Stimulated activated CD8-positive, alpha-beta memory T cell treated with anti-CD3 and anti-CD28 coated beads, Interleukin-7, amount 100 ng/mL, for 4 hours (primary cell): Measurements from ENCODE around the gene INSRR.

Experiments used
- DNase-seq, 2 donors: peaks; one replicate each; pipeline ENCODE4 v3.0.0-alpha.2; 2020; ENCODE audit warnings: low read depth in 2 of 2

The INSRR gene

DNA sequence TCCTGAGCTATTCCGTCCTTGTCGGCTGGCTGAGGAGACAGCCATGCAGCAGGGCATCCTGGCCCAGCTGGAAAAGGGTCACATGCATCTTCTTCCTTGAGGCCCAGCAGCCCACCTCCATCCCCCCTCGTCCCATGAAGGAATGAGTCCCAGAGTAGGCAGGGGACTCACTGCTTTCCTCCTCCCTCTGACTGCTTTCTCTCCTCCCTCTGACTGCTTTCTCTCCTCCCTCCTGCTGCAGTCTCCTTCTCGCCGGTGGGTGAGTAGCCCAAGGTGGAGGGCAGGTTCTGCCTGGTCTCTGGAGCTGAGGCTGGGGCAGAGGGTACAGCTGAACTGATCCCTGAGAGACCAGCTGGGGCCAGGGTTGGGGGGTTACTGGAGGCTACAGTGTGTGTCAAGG, 15.2 kb upstream of the INSRR start:
- no peak for DNase-seq

GRCh38 chr1:156873659-156874058, 14.7 kb upstream of the INSRR start:
- no peak for DNase-seq

GRCh38 chr1:156869455-156869854, 10.5 kb upstream of the INSRR start:
- no peak for DNase-seq

DNA sequence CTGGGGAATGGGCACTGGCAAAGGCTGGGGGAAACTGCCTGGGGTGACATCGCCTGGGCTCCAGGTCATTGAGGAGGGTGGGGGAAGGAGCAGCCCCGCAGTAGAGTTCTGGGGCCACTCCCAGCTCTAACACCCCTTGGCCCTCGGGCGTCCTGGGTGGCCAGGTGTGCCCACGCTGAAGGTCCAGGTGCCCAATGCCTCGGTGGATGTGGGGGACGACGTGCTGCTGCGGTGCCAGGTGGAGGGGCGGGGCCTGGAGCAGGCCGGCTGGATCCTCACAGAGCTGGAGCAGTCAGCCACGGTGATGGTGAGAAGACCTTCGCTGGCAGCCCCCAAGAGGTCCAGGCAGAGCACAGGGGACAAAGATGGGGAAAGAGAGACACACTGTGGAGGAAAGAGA, 9.4 kb upstream of the INSRR start:
- no peak for DNase-seq

- peak in 1 of 2 donors; percentile 7 for DNase-seq
Observed at GRCh38 chr1:156866249-156866909, 7.5 kb upstream of the INSRR start.

GRCh38 chr1:156865865-156866248, 6.9 kb upstream of the INSRR start:
- DNase-seq: no peak

GRCh38 chr1:156865258-156865657, 6.3 kb upstream of the INSRR start:
- DNase-seq: no peak

- DNase-seq: no peak
Observed at GRCh38 chr1:156864796-156865195, 5.9 kb upstream of the INSRR start.

- no peak for DNase-seq
Observed at GRCh38 chr1:156863631-156864030, 4.7 kb upstream of the INSRR start.

DNA sequence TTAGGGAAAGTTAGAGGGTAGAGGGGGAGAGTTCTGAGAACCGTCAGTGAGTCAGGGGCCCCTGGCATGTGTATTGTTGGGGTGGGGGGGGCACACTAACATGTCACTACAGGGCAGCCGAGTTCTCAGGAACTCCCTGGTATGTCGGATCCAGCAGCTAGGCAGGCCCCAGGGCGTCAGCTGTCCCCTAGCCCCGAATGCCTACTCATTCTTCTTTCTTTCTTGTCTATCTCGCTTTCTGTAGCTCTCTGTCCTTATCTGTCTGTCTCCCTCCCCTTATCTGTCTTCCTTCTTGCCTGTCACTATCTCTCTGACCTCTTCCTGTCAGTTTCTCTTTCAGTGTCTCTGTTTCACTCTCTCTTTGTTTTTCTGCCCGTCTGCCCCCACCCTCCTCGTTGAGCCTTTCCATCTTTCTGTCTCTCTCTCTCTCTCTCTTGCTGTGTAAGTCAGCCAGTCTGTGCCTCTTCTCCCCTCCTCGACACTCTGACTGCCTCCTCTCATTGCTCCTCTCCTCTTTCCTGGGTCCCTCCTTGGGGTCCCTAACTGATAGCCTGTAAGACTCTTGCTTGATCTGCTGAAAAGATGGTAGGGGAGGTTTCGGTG, 4.2 kb upstream of the INSRR start:
- no peak for DNase-seq

DNA sequence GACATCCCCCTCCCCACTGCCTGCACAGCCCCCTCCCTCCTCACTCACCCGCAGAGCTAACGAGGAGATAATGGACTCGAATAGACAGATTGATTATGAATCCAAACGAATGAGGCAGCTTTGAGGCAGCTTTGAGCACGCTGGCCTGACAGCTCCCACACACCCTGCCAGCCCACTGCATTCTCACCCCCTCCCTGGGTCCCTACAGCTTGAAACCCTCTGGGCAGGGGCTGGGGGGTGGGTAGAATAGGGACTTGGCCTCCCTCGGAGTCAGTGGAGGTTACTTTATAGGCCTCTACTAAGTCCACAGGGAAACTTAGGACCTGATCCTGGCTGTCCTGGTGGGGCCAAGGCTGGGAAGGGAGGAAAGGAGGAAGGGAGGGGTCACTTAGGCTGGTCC, 3.7 kb upstream of the INSRR start:
- DNase-seq: no peak

- DNase-seq: peak; percentile 27 to 59
Observed at GRCh38 chr1:156860628-156861423, 1.9 kb upstream of the INSRR start, which contains the start of gene NTRK1. Gene NTRK1 (plus strand): TSS chr1:156860865. CDS start chr1:156860935, 70 bp downstream.

GRCh38 chr1:156860113-156860627, 1.3 kb upstream of the INSRR start:
- DNase-seq: peak in 1 of 2 donors; percentile 51

DNA sequence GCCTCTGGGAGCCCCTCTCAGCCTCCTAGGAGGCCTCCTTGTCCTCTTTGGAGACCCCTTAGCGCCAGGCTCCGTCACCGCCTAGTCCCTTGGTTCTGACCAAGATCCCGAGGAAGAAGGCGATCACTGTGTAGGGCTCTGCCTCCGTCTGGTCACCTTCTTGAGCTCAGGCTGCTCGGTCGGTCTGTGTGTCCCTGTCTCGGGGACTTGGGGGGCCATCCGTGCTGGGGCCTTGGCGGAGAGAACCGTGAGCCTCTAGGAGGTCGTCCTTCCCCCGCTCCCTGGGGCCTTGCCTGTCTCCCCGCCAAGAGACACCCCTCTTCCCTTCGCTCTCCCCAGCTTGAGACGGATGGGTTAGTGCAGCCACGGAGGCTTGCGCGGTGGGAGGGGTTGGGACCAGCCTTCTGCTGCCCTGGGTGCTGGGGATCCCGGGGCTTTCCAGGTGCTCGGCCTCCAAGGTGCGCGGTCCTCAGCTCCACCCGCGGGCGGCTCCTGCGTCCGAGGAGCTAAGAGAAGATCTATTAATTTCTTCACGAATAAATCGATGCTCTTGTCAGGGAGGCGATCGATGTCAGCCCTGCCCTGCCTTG, 701 bp upstream of the INSRR start:
- DNase-seq: no peak

DNA sequence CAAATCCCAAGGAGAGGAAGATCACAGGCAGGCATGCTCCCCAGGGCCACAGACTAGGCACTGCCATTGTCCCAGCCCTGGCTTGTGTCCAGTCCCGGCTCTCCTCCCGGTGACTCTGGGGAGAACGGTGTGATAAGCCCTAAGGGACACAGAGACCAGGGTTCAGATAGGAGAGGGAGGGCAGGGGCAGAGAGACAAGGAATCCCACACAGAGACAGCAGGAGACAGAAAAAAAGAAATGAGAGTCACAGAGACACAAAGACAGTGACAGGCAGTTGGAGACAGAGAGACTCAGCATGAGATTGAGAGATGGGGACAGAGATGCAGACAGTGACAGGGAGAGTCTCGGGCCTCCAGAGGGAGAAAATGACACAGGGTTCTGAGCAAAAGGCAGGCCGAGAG, 361 bp downstream of the INSRR start:
- DNase-seq: no peak

GRCh38 chr1:156857532-156857931, 1.4 kb downstream of the INSRR start:
- no peak for DNase-seq

- no peak for DNase-seq
Observed at GRCh38 chr1:156856282-156856785, 2.6 kb downstream of the INSRR start.

GRCh38 chr1:156854634-156855033, 4.3 kb downstream of the INSRR start:
- DNase-seq: no peak

GRCh38 chr1:156853761-156854160, 5.2 kb downstream of the INSRR start:
- no peak for DNase-seq

DNA sequence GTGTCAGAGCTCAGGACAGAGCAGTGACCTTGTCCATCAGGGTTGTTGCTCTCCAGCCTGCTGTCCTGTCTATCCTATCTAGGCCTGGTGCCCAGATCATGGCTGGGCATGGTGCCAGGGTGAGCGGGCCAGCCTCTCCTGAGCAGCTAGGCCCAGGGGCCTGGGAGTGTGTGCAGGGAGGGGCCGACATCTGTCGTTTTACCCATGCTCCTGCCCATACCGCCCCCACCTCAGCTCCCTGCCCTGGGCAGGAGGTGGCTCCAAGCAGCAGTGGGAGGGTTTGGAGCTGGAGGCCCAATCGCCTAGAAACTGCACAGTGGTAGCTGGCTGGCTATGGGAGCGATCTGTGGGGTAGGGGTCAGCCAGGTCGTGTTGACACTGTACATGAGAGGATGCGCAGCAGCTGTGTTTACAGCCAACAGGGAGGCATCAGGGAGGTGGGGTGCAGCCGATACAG, 6.5 kb downstream of the INSRR start:
- DNase-seq: no peak

GRCh38 chr1:156851779-156852417, 7.0 kb downstream of the INSRR start:
- DNase-seq: no peak

DNA sequence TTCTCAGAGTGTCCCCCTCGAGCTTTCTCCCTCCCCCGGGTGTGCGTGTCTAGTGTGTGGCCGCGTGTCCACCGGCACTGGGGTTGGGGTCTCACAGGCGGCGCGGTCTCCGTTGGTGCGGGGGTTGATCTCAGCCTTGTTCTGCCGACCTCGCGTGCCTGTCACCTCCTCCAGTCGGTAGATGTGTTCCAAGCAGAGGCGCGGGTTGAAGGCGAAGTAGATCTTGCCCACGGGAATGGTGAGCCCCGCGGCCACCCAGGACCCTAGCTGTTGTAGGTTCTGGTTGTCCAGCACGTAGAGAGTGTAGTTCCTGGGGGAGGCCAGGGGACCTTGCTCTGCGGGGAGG, 9.8 kb downstream of the INSRR start:
- no peak for DNase-seq
